GM21786 (cell line): ENCODE results near the gene HOXA11.

Source experiments
- ATAC-seq: cut with Tn5 transposase; IDR thresholded peaks from one replicate; pipeline ENCODE4 v1.9.1; 2021; ENCODE audit not compliant: unreplicated experiment

HOXA11 gene

DNA sequence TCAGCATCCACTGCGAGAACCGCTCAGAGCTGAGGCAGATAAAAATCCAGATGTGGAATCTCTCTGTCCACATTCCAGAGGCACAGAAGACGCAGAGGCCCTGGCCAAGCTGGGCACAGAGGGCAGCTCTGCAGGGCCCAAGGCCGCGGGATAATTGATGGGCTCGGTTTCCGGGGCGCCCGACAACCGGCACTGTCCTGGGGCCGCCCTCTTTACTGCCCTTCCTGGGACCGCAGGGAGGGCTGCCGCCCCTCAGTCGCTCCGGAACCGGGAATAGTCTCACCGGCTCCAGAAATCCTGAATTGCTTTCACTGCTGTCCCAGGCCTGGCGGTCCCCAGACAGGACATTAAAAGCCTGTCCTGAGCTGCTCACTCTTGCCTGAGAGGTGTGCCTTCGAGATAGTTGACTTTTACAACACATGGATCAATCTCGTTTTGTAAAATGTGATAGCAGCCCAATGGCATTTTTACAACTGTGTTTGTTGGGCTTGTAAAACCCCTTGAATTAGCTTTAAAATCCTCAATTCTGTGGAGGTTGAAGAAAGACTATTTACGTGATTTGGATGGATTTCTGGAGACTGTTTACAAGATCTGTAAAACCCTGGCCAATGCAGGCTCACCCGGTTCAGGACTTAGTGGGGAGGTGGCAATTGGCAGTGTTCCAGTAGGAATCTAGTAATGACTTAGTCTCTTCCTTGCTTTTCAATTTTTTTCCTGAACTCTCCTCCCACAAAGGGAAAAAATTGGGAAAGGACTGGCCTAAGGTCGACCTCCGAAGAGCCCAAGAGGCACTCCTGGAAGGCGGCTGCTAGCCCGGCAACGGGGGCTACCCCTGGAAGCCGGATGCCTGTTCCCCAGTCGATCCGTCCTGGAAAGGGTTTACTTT, 36.0 kb downstream of the HOXA11 start:
- ATAC-seq, result no peak

DNA sequence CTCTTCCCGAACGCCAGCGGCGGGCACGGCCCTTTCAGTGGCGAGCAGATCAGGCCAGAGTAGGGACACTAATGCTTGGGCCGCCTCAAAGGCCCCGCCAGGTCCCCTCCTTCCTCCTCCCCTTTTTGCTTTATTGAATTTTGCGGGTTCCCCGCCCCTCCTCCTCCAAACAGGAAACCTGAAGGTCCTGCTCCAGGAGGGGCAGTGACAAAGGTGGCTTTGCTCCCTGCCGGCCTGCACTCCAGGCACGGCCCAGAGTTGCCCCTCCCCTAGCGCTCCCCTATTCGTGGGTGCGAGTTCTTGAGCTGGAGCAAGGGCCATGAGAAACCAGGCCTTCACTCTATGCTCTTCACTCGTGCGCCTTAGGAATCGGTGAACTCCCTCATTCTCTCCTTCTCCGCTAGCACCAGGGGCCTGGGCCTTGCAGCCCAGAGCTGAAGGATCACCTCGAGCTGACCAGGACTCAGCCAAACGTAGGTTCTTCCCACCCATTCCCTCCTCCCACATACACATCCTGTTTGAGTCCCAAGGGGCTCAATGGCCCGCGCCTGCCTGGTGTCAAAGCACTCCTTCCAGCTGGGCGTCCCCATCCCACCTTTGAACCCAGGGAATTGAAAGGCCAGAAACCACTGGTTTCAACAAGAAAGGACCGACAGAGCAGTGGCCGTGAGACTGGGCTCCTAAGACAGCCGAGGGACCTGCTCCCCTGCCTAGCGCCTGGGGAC, 36.8 kb downstream of the HOXA11 start:
- ATAC-seq, result no peak

DNA sequence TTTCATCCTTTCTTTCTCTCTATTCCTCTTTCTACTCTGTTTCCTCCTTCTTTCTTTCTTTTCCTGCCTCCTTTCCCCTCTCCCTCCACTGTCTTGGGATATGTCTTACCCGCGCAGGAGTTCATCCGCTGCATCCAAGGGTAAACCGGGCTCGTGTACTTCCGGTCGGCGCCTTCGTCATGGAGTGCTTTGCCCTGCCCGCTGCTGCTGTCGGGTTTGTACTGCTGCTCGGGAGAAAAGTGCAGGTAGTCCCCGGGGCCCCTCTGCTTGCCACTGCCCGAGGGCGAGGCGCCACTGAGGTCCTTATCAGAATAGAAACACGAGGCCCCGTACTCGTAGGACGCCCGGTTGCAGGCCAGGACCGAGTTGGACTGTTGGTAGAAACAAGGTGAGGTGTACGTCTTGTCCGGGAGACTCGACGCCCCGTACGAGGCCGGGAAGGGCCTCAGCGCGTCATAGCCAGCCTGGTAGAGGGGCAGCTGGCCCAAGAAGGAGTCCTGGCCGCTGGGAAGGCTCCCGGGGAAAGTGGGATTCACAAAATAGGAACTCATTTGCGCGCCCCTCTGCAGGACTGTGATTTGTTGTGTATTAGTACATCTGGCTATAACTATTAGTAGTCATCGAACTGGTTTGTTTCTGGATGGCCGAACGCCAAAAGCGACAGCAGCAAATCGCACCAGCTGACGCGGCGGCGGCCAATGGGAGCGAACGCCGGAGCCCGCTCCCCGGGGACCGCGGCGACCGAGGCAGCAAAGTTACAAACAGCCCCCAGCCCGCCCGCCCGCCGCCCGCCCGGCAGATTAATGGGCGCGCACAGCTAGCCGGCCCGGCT, 37.6 kb downstream of the HOXA11 start, which contains the start of gene HOXA6:
HOXA6 (minus strand) TSS at position 576 of the 832 bp plus-strand sequence; CDS start at position 551, 25 bp downstream.
- ATAC-seq, result no peak

DNA sequence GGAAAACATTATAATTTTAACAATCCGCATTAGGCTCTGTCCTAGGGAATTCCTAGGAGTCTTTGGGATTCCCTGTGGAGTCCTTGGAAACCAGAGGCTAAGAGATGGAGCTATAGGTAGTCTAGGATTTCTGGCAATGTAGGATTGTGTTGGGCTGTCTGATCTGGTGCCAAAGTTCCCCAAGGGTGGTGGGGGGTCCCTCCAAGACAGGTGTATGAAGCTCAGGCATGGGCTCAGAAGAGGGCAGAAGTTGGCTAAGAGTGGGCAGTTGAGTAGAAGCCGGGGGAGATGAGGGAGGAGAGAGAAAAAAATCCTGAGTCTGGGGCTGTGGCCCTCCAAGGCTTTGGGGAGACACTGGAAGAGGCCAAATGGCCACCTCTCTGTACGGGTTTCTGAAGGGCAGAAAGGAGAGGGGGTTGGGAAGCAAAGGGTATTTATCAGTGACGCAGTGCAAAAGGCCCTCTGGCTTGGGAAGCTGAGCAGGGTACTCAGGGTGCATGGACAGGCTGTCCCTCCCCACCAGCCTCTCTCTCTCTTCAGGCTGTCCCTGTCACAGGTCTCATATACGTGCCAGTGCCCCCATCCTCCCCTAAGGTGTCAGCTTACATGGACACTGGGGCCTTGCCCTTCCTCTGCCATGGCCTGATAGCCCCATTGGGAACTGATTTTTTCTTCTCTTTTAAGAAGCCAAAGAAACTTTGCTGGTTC, 38.4 kb downstream of the HOXA11 start:
- ATAC-seq, result no peak

DNA sequence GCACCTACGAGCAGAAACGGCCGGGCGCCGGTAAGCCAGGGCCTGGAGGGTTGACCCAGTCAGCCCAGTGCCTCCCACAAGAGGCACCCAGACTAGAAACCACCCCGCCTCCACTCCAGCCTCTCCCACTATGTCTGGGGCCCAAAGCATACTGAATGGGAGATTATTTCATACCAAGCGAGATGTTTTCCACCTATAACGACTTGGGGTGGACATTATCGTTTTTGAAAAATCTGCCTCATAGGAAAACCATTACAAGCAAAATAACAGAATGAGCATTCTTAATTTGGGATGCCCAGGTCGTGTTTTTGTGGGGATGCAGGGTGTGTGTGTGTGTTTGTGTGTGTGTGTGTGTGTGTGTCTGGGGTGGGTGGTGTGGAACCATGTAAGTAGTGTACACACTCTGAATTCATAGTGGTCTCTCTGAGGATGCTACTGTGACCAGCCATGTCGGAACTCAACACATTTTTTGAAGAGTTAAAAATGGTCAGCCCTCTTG, 39.1 kb downstream of the HOXA11 start:
- no peak for ATAC-seq

DNA sequence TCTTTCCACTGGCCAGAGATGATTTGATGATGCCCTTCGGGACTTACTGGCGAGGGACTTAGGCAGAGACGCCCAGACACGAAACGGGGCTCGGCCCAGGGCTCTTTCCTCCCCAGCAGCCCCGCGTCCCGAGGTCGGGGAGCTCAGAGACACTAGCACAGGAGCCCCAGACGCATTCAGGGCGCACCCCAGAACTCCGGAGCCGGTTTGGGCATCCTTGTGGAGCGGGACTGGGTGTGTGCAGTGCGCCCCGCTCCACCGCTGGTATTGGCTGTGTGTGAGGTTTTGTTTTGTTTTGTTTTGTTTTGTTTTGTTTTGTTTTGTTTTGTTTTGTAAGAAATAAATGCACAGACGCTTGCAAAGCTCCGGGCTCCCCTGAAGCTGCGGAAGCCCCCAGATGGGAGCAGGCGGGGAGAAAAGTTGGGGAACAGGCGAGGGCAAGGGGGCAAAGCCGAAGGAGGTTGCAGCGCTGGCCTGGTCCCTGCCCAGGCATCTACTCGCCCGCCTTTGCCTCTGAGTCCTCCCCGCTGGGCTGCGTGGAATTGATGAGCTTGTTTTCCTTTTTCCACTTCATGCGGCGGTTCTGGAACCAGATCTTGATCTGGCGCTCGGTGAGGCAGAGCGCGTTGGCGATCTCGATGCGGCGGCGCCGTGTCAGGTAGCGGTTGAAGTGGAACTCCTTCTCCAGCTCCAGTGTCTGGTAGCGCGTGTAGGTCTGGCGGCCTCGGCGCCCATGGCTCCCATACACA, 39.7 kb downstream of the HOXA11 start:
- no peak for ATAC-seq

DNA sequence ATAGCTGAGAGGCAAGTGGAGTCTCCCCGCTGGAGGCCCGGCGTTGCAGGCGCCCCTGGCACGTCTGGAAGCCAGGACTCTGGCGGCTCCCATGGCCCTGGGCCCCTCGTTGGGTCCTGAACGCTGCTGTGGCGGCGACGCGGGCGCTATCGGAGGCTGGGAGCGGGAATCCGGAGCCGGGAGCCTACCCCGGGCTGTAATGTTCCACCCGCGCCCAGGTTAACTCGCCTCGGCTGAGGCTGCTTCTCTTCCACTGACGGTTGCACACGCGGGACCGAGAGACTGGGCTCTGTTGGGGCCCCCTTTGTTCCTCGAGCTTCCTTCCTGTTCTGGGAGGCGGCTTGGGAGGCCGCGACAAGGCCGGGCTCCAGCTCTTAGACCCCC, 40.3 kb downstream of the HOXA11 start:
- ATAC-seq, result no peak

DNA sequence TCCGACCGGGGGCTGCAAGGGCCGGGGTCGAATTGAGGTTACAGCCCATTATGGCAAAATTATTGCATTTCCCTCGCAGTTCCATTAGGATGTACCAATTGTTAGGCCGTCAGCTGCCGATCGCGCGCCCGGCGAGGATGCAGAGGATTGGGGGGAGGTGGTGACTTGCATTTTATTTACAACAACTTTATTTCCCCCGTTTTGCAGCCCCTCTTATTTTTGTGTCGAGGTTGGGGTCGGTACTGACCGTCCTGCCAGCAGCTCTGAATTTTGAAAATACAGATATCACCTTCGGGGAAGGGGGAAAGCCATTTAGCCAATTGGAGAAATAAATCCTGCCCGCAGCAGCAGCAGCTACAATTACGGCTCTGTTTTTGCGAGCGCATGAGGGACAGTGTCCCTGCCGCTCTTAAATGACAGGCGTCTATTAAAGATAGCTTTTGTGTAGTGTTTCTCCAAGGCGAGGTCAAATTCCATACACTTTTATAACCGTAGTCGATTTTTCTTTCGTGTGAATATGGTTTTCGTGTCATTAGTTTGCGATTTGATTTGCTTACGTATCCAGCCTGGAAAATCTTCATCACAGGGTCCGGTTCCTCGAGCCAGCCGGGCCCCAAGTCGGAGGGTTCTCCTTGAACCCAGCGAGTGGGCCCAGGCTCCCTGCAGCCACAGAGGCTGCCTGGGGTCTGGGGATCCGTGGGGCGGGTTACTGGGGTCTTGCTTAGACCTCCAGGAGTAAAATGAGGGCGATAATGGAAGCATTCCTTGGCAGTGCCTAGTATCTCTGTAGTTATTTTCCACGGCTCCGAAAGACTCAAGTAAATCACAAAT, 40.9 kb downstream of the HOXA11 start:
- no peak for ATAC-seq

DNA sequence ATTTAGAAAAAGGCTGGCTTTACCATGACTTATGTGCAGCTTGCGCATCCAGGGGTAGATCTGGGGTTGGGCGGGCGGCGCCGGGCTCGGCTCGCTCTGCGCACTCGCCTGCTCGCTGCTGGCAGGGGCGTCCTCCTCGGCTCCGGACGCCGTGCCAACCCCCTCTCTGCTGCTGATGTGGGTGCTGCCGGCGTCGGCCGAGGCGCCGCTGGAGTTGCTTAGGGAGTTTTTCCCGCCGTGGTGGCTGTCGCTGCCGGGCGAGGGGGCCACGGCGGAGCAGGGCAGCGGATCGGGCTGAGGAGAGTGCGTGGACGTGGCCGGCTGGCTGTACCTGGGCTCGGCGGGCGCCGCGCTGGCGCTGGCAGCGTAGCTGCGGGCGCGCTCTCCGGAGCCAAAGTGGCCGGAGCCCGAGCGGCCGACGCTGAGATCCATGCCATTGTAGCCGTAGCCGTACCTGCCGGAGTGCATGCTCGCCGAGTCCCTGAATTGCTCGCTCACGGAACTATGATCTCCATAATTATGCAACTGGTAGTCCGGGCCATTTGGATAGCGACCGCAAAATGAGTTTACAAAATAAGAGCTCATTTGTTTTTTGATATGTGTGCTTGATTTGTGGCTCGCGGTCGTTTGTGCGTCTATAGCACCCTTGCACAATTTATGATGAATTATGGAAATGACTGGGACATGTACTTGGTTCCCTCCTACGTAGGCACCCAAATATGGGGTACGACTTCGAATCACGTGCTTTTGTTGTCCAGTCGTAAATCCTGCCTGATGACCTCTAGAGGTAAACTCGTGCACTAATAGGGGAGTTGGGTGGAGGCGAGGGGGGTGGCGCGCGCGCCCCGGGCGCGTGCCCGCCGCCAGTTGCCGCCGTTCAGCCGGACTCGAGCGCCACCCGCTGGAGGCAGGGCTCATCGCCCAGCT, 41.7 kb downstream of the HOXA11 start, which contains the start of gene HOXA5:
HOXA5 (minus strand) TSS at position 659 of the 927 bp plus-strand sequence; CDS start at position 585, 74 bp downstream.
- no peak for ATAC-seq

DNA sequence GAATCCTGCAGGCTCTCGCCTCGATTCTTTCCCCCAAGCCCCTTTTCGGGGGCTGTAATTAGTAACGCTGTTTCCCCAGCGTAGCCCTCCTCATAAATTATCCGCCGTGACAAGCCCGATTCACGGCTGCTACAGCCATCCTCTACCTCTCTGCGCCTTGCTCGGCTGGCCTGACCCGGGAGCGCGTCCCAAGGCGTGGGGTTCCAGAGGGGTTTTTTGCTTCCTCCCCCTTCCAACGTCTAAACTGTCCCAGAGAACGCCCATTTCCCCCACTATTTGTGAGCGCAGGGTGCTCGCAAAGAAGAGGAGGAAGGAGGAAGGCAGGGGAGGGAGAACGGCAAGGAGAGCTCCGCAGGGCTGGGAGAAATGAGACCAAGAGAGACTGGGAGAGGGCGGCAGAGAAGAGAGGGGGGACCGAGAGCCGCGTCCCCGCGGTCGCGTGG, 42.4 kb downstream of the HOXA11 start:
- ATAC-seq, result no peak

DNA sequence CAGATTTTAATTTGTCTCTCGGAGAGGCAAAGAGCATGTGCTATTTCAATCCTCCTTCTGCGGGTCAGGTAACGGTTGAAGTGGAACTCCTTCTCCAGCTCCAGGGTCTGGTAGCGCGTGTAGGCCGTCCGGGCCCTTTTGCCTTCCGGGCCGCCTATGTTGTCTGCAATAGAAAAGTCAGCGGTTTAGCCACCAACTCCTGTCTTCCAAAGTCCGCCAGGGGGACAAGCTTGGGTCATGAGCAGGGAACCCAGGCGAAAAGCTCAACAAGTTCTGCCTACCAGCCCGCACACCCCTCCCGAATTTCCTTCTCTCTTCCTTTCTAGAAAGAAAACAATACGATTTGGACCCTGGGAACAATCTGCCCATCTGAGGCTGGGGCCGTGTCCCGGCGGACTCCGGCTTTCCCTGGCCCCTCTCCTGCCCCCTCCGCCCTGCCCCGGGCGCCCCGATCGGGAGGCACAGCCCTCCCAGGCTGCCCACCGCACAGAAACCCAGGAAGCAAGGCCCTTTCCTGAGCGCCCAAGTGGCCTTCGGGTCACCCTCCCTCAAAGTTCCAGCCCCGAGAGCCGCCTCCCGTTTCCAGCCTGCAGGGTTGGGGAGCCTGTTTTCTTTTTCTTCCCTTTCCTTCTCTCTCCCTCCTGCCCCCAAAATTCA, 43.0 kb downstream of the HOXA11 start:
- no peak for ATAC-seq

DNA sequence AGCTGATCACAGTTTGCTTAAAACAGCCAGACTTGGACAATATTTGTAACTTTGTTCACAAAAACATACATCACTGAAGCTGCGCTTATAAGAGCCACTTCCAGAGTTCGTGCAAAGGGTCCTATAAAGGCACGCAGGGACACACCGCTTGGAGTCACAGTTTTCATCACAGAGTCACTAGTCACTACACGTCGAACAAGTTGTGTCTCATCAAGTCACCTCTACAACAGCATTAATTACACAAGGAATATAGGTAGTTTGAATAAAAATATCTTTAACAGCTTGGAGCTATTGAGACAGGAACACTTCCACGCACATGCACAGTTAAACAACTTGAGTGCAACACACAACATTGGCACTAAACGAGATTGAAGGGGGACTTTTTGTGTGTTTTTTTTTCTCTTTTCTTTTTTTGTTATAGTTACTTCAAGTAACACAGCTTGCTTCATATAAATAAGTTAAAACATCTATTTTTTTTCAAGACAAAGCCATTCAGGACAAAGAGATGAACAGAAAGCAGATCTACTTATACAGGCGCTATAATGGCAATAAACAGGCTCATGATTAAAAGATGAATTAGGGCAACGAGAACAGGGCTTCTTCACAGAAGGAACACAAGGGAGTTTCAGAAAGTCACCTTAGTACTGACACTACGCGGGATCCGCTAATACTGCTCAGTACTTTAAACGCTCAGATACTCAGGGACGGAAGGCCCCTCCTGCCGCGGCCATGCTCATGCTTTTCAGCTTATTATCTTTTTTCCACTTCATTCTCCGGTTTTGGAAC, 43.7 kb downstream of the HOXA11 start:
- no peak for ATAC-seq

DNA sequence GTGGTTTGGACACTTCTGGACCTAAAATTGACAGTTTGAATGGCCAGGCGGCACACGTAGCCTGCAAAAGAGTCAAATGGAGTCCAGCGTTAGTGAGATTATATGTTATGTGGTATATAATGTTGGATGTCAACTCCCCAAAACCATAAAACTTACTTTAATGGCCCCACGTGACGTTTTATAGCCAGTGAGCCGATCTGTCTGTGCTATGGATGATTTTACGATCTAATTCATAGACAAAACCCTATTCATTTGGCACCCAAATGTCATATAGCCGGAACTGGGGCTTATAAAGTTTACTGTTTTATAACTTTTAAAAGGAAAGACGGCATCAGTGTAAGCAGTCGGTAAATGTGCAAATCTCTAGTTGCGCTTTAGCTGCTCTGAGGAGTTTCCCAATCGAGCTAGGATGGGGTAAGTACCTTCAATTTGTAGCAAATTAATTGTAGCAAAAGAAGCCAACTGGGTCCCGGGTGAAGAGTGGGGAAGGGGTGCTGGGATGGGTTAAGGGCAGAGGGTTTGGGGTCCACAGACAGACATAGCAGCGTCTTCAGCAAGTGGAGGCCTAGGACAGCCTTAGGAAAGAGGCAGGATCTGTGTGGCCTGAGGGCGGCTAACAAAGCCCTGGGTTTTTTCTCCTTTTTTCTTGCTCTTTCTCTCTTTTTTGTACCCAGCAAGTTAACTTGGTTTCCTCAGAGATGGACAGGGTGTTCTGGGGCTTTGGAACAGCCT, 44.7 kb downstream of the HOXA11 start:
- ATAC-seq, result no peak

DNA sequence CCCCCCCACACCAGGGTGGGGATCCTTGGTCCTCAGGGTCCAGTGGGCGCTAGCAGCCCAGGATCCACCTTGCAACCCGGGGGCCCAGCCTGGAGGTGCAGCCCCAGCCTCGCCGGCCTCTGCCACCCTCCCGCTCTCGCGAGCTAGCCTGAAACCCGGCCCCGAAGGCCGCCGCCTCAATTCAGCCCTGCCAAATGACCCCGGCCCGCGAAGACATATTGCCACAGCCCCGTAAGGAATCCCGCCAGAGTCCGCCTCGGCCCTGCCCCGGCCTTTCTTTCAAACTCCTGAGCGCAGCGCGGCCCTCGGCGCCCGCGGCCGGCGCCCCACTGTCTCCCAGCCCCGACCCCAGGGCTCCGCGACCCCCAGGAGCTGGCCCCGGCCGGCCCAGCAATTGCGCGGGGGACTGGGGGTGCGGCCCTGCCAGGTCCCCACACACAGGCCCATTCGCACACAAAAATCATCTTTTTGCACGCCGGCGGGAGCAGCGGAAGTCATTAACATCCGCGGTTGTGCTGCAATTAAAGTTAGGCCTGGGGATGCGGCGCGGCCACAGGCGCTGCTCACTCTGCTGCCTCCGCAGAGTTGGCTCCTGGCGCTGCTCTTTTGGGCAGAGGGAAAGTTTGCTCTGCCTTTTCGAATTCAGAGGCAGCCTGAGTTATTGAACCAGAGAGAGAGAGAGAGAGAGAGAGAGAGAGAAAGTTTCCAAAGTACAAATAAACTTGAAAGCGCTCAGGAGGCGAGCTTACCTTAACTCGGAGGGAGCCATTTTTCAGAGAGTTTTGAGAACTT, 45.5 kb downstream of the HOXA11 start:
- ATAC-seq, result no peak

DNA sequence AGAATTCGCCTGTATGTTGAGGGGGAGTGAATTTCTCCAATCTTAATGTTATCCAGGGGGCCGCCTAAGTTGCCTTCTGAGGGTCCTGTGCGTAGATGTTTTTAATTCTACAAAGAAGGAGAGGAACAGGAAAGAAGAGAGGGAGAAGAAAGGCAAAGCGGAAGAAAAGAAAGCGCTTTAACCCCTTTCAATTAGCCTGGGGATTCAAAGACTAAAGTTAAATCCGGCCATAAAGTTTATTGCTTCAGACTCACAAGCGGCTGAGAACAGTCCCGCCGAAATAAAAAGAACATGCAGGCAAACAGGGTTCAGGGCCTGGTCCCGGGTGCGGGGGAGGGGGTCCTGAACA, 46.1 kb downstream of the HOXA11 start:
- no peak for ATAC-seq
